PC-3 (cell line): ENCODE results near the gene FUT7.

Experiments
- CTCF ChIP-seq: fragments of 300-600 bp; sonication (generic); conservative IDR thresholded peaks from 2 replicates; pipeline ENCODE4 v1.5.1; 2017; ENCODE audit warnings: antibody characterized with exemption, low read depth, mild to moderate bottlenecking, low read length
- EZH2 ChIP-seq: fragments of 300-600 bp; sonication (generic); IDR thresholded peaks from one replicate; pipeline ENCODE4 v1.6.1; 2017; ENCODE audit warnings: antibody characterized with exemption, mild to moderate bottlenecking, low read length; ENCODE audit not compliant: unreplicated experiment

GRCh38 chr9:137035507-137035834 is 3.6 kb upstream of the FUT7 start:
- no peak for TF ChIP-seq EZH2
- TF ChIP-seq CTCF, result peak; percentile 29; the same call in 1 of the 2 replicates
